Measurements from ENCODE around the gene HOXA3.

Gene HOXA3

DNA sequence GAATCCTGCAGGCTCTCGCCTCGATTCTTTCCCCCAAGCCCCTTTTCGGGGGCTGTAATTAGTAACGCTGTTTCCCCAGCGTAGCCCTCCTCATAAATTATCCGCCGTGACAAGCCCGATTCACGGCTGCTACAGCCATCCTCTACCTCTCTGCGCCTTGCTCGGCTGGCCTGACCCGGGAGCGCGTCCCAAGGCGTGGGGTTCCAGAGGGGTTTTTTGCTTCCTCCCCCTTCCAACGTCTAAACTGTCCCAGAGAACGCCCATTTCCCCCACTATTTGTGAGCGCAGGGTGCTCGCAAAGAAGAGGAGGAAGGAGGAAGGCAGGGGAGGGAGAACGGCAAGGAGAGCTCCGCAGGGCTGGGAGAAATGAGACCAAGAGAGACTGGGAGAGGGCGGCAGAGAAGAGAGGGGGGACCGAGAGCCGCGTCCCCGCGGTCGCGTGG lies 9.8 kb downstream of the HOXA3 start:
- no peak for DNase-seq

DNA sequence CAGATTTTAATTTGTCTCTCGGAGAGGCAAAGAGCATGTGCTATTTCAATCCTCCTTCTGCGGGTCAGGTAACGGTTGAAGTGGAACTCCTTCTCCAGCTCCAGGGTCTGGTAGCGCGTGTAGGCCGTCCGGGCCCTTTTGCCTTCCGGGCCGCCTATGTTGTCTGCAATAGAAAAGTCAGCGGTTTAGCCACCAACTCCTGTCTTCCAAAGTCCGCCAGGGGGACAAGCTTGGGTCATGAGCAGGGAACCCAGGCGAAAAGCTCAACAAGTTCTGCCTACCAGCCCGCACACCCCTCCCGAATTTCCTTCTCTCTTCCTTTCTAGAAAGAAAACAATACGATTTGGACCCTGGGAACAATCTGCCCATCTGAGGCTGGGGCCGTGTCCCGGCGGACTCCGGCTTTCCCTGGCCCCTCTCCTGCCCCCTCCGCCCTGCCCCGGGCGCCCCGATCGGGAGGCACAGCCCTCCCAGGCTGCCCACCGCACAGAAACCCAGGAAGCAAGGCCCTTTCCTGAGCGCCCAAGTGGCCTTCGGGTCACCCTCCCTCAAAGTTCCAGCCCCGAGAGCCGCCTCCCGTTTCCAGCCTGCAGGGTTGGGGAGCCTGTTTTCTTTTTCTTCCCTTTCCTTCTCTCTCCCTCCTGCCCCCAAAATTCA lies 10.3 kb downstream of the HOXA3 start:
- no peak for DNase-seq

GRCh38 chr7:27141137-27141922 lies 11.1 kb downstream of the HOXA3 start:
- no peak for DNase-seq

- DNase-seq = no peak
These were observed 12.1 kb downstream of the HOXA3 start for GRCh38 chr7:27140126-27140857.

DNA sequence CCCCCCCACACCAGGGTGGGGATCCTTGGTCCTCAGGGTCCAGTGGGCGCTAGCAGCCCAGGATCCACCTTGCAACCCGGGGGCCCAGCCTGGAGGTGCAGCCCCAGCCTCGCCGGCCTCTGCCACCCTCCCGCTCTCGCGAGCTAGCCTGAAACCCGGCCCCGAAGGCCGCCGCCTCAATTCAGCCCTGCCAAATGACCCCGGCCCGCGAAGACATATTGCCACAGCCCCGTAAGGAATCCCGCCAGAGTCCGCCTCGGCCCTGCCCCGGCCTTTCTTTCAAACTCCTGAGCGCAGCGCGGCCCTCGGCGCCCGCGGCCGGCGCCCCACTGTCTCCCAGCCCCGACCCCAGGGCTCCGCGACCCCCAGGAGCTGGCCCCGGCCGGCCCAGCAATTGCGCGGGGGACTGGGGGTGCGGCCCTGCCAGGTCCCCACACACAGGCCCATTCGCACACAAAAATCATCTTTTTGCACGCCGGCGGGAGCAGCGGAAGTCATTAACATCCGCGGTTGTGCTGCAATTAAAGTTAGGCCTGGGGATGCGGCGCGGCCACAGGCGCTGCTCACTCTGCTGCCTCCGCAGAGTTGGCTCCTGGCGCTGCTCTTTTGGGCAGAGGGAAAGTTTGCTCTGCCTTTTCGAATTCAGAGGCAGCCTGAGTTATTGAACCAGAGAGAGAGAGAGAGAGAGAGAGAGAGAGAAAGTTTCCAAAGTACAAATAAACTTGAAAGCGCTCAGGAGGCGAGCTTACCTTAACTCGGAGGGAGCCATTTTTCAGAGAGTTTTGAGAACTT lies 12.9 kb downstream of the HOXA3 start:
- no peak for DNase-seq

DNA sequence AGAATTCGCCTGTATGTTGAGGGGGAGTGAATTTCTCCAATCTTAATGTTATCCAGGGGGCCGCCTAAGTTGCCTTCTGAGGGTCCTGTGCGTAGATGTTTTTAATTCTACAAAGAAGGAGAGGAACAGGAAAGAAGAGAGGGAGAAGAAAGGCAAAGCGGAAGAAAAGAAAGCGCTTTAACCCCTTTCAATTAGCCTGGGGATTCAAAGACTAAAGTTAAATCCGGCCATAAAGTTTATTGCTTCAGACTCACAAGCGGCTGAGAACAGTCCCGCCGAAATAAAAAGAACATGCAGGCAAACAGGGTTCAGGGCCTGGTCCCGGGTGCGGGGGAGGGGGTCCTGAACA lies 13.4 kb downstream of the HOXA3 start:
- no peak for DNase-seq

GRCh38 chr7:27138472-27138871 lies 13.9 kb downstream of the HOXA3 start:
- no peak for DNase-seq

- no peak for DNase-seq
These were observed 14.6 kb downstream of the HOXA3 start for GRCh38 chr7:27137640-27138315.

GRCh38 chr7:27134392-27134791 lies 18.0 kb downstream of the HOXA3 start:
- DNase-seq = no peak

DNA sequence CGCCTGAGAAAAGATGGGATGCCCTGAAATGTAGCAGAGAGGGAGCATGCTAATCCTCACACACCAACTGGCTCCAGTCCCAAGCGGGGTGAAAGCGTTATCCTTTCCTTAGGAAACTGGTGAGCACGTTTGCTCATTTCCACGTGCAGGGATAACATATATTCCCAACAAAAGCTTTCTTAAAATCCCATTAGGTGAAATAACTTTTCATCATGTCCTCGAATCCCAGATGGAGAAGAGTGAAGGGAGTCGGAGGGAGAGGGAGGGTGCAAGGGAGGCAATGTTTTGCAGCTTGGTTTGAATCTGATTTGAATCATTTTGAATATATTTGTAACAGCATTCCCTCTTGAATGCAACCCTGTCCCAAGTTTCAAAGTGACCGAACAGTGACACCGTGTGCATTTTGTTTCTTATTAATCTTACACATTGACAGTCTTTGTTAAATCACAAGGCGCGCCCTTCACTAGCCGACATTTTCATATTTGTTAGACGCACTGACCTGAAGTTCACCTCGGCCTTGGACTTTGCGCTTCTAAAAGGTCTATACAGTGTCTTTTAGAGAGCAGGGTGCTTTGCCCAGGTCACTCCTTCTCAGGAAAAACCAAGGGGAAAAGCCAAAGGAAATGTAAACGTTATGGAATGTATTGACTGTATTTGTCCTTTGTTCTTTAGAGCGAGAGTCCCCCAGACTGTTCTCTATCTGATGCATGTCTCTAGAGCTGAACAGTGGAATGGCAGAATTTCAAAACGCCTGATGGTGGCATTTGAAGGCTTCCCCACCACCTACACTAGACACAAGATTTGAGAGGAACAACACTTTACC lies 18.8 kb downstream of the HOXA3 start:
- no peak for DNase-seq

- DNase-seq = no peak
These were observed 19.4 kb downstream of the HOXA3 start for GRCh38 chr7:27132978-27133377.

DNA sequence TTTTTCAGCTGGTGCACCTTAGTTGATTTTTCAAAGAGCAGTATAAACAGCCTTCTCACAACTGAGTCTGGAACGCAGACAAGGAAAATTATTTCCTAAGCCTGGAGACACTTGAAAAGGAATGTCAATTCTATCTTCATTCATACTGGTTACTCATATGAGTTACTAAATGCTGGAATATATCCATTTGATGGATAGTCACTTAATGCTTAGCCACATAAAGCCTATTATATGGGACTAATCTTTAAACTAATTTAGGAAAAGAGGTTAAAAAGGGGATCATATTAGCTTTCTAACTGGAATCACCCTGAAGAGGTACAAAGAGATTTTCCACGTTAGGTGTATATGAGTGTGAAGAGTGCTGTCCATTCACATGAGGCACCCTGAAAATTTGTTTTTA lies 20.2 kb downstream of the HOXA3 start:
- DNase-seq = no peak

DNA sequence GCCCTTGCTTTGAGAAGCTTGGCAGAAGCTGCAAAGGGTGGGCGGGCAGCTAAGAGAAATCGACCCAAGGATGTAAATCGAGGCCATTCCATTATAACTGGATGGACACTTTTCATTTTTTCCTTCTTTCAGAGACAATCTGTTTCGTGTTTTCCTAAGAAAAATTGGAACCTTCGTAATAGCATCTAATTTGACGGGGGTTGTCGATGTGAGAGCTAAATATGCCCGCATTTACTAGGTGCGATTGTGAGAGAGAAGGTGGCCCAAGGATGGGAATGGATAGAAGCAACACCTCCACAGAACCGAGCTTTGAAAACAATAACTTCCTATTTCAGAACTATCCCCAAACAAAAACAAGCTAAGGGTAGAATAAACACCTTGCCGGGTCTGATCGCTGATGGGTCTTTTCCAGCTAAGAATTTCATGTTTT lies 21.0 kb downstream of the HOXA3 start:
- DNase-seq = no peak

DNA sequence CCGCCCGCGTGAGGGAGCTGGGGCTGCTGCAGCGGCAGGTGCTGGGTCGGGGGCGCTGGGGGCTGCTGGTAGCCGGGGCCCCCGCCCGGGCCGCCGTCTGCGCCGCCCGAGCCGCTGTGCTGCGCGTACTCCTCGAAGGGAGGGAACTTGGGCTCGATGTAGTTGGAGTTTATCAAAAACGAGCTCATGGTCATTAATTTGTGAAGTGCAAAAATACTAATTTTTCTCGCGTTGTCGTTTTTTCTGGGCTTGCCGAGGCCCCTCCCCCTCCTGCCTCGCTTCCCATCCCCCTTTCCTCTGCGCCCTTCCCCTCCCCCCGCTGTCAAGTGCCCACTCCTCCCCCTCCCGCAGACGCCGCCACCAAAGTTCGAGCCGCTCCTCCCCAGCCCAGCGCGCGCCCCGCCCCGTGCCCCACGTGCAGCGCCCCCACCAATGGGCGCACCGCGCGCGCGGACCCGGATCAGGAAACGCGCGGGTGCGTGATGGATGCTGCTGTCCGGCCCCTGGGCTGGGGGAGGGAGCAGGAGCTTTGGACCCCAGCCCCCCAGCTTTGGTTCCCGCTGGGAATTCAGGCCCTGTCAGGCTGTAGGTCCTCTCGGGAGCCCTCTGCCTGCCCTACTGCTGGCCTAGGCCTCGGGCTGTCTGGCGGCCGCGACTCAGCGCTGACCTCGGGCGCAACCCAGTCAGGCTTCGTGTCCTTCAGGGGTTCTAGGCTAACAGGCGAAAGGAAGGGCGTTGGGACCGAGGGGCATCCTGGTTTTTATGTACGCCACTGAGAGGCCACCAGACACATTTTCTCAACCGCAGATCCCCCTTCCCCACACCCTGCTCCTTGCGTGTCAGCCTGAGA lies 21.6 kb downstream of the HOXA3 start, which contains the start of gene HOXA4:
Gene HOXA4 (minus strand): TSS at position 218 of the 850 bp plus-strand sequence. CDS start 24 bp downstream, at position 194.
- peak; percentile 49 for DNase-seq

GRCh38 chr7:27129729-27130539 lies 22.4 kb downstream of the HOXA3 start:
- no peak for DNase-seq

DNA sequence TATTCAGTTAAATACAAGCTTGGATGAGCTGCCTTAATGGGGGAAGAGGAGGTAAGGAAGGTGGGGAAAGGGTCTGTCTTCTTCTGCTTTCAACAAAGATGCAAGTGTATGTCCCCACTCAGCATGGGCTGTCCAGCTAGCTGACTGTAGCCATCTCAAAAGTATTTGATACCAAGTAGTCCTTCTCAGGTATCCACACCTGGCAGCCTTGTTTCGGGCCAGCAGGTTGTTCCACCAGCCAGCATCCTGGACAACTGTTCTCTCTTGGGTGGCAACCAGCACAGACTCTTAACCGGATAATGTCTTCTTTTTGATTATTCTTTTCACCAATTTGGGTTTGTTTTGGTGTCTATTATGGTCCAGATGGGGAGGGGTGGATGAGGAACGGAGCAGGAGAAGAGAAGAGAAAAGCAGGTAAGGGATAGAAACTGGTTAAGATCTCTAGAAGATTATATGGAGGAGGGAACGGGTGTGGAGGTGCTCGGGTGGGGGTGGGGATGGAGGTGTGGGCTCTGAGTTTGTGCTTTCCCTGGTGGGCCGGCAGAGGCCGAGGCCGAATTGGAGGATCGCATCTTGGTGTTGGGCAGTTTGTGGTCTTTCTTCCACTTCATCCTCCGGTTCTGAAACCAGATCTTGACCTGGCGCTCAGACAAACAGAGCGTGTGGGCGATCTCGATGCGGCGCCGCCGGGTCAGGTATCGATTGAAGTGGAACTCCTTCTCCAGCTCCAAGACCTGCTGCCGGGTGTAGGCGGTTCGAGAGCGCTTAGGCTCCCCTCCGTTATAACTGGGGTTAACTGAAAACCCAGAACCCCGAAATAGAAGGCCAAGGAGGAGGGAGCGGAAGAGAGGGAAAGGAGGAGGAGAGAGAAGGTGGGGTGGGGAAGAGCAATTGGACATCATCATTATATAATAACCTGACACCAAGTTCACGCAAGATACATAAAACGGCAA lies 23.3 kb downstream of the HOXA3 start:
- no peak for DNase-seq

GRCh38 chr7:27128034-27128433 lies 24.3 kb downstream of the HOXA3 start:
- no peak for DNase-seq

- DNase-seq = no peak
These were observed 25.6 kb downstream of the HOXA3 start for GRCh38 chr7:27126596-27127327.
